ENCODE measurements around the gene SHC2.
"Not testable (repeated sequence)": the region's sequence is repeated elsewhere in the genome, so short reads cannot be mapped to it uniquely, and the experiment has no call there.

Gene SHC2

DNA sequence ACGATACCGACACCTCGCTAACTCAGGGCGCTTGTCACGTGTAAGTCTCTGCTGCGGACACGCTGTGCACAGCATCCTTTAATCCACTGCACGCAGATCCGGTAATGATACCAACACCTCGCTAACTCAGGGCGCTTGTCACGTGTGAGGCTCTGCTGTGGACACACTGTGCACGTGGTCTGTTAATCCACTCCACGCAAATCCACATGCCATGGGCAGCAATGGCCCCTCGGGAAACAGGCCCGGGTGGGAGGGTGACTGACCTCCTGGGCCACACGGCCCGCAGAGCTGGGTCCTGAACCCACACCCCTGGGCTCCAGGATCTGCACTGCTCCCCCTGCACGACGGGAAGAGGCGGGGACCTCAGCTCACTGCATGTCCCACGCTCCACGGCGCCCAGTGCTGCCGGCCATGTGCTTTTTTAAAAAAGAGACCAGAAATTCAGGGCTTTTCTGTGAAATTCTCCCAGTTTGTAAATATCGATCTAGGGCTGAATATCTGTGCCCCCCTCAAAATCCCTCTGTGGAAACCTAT is 16.1 kb downstream of the SHC2 start:
- DNase-seq: no peak

DNA sequence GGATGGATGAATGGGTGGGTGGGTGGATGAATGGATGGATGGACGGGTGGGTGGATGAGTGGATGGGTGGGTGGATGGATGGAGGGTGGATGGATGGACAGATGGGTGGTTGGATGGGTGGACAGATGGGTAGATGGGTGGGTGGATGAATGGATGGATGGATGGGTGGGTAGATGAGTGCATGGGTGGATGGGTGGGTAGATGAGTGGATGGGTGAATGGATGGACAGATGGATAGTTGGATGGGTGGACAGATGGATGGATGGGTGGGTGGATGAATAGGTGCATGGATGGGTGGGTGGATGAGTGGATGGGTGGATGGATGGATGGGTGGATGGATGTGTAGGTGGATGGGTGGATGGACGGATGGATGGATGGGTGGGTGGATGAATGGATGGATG is 17.8 kb downstream of the SHC2 start:
- no peak for DNase-seq

DNA sequence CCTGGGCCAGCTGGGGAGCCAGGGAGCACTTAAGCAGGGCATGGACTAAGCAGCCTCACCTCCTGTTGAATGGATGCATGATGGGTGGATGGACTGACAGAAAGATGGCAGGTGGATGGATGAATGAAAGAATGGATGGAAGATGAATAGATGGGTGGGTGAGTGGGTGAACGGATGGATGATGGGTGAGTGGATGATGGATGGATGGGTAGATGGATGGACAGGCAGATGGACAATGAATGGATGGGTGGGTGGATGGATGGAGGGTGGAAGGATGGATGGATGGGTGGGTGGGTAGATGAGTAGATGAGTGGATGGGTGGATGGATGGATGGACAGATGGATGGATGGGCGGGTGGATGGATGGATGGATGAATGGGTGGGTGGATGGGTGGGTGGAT is 18.7 kb downstream of the SHC2 start:
- no peak for DNase-seq

DNA sequence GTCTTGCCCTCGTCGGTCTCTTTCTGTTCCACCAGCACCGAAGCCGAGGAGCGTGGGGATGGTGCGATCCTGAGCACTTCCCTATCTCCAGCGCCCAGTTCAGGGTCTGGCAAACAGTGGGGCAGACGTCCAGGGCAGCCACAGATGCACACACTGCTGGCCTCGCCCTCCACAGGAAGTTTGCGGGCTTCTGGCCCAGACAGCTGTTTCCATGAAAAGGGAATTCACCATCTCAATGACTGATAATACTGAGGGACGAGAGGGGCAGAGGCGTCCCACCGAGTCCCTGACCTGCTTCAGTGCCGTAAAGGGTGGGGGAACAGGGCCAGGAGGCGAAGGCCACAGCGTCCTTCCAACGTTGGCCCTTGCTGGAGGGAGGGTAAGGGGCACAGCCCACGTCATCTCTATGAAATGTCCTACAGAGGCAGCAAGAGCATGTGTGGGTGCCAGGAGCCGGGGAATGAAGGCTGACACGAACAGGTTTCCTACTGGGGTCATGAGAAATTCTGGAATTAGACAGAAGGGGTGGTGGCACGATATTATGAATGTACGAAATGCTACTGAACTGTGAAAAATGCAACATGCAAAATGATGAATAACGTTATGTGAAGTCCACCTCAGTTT is 19.5 kb downstream of the SHC2 start:
- no peak for DNase-seq

DNA sequence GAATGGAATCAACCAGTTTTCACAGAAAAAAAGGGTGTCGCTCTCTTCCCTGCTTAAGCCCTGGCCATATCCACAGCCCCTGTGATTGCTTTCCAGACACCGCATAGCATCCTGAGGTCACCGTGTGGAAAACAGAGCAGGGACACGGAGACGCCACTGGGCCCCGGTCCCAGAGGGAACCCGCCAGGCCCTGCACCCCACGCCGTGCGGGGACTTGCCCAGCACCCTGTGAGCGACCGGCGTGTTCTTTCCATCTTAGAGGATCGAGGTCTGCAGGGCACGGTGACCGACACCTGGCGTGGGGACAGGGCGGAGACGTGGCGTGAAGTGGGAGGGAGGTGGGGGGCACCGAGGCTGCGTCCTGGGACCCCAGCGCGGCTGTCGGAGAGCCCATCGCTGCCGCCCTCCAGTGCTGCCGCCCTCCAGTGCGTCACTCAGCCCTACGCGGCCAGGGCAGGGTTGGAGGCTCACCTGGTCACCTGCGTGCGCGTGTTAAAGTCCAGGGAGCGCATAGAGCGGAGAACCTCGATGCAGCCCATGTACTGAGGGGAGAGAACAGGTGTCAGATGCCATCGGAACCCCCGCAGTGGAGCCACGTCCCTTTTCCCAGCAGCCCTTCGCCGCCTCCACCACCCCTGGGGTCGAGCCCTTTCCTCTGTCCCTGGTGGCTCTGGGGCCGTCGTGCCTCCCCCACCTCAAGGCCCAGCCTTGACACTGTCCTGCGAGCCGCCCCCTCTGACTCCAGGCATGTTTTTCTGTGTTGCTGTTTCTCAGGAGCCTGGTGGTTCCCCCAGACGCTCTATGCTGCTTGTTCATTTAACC is 20.2 kb downstream of the SHC2 start:
- DNase-seq: no peak

DNA sequence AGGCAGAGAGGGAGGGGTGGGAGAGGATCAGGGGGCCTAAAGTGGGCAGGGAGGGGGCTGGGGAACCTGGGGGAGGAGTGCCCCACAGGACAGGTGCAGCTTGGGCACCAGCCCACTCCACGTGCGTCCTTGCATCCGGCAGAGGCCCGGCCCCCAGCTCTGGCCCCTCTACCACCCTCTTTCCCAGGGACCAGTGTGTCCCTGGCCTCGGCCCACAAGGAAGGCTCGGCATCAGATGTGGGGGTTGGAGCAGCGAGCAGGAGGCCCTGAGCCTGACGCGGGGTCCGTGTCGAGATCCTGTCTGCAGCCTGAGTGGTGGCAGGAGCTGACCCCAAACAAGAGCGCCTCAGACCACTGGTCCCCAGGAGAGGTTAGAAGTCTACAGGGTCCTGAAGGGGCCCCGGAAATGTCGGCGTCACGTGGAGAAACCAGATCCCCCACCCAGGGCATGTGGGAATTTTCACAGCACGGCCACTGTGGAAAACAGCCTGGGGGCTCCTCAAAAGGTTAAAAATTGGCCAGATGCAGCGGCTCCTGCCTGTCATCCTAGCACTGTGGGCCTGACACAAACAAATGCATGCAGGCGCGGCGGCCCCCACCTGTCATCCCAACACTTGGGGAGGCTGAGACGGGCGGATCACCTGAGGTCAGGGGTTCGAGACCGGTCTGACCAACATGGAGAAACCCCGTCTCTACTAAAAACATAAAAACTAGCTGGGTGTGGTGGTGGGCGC is 21.5 kb downstream of the SHC2 start:
- no peak for DNase-seq

DNA sequence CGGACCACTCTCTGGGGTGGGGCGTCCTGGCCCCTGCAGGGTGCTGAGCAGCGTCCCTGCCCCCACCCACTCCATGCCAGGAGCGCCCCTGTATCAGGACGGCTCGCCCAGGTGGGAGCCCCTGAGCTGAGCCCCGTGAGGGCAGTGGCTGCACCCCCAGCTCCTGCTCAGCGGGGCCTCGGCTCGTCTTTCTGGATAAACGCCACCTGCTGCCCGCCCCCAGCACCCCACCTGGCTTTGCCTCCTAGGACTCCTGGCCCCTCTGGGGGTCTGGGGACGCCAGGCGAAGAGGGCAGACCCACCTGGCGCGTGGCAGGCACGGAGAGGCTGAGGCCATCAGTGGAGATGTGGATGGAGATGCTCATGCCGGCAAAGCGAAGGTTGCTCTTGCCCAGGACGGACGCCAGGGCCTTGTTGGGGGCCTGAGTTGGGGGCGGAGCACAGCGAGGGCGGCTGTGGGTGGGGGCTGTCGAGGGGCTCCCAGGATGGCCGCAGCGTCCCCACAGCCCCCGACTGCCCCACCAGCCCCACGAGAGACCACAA is 22.3 kb downstream of the SHC2 start:
- DNase-seq: no peak

DNA sequence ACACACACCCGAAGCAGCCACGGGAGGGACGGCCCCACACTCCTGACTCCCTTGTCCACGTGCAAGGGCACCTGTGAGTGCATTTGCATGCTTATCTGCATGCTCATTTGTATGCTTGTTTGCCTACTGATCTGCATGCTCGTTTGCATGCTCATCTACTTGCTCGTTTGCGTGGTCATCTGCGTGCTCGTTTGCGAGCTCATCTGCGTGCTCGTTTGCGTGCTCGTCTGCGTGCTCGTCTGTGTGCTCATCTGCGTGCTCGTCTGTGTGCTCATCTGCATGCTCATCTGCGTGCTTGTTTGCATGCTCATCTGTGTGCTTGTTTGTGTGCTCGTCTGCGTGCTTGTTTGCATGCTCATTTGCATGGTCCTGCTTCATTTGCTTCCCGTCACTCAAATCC is 23.8 kb downstream of the SHC2 start:
- DNase-seq: no peak

DNA sequence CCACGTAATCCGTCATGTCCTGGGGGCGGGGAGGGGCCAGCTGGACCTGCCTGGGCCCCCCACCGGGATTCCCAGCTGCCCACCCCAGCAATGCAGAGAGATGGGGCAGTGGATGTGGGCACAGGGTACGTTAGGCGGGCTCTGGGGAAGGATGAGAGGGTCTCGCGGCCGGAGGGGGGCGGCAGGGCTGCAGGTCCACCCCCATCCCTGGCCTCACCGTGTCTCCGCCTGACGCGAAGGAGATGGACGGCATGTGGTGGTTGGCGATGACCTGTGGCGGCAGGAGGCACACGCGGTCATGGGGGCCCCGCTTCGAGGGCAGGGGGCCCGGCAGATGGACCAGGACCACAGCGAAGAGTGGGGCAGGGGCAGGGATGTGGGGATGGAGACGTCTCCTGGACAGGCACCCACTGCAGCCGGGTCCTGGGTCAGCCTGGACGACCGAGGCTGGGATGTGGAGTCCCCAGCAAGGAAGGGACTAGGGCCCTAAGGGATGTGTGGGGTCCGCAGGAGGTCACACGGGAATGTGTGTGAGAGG is 24.4 kb downstream of the SHC2 start:
- DNase-seq: no peak

DNA sequence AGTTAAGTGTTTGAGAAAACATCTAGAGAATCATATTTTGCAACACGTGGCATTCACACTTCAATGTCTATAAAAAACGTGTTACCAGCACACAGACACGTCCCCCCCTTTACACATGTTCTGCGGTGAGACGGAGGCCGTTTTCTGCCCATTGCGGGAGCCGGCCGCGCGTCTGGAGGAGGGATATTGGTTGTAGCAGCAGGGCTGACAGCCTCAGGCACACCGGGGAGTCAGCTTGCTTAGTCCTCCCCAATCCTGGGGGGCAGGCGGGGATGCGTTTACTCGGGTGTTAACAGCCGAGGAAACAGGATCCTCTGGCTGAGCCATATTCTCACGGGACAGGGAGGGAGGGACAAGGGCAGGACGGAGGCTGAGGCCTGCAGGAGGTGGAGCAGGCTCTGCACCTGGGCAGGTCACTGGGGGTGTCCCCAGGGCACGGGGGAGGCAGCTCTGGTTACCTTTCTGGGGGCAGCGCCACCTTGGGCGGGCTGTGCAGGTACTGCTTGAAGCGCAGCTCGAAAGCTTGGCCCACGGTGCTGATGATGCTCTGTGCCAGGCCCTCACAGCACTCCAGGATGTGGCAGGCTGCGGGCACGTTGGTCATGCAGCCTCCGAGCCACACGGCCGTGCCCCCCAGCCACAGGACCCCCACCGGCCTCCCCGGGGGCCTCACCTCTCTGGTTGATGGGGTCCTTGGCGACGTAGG is 25.0 kb downstream of the SHC2 start:
- no peak for DNase-seq

DNA sequence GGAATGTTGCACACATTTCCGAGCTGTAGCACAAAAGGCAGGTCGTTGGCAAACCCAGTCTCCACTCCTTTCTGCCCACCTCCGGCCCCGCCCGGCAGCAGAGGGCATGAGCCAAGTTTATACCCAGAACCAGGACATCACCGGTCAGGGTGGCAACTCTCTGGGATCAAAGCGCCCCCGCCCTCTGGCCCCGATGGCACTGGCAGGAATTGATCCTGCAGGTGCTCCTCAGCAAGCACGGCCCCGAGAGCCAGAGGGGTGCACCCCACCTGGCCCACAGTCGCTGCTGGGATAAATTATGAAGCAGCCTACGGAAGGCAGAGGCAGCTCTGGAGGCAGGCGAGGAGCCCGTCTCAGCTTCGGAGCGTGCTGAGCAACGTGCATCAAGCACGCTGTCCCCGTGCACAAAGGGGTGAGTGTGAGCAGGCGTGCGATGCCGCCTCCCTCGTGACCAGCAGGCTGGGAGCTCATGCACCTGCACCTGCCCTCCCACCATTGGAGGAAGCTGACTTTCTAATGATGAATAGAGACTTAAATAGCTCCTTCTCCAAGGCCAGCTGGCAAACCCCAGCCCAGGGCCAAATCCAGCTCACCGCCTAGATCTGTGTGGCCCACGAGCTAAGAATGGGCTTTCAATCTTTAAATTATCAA is 25.7 kb downstream of the SHC2 start:
- no peak for DNase-seq

DNA sequence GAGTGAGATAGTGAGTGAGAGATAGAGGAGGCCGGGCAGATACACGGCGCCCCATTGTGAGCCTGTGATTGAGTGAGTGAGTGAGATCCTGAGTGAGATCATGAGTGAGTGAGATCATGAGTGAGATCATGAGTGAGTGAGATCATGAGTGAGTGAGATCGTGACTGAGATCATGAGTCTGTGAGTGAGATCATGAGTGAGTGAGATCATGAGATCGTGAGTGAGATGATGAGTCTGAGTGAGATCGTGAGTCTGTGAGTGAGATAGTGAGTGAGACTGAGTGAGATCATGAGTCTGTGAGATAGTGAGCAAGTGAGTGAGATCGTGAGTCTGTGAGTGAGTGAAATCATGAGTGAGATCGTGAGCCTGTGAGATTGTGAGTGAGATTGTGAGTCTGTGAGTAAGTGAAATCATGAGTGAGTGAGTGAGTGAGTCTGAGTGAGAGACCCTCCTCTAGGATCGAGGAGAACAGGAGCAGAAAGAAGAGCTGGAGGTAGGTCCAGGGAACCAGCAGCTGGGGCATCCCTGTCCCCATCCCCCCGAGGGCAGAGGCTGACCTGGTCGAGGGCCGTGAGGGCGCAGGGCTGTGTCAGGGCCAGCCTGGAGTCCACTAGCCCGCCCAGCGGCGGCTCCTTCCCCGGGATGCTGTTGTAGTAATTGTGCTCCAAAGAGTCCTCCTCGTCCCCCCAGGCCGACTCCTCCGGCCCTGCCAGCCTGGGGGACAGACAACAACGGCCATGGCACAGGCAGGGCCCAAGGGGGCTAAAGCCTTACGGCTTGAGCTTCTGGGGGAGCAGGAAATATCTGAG is 26.5 kb downstream of the SHC2 start:
- no peak for DNase-seq

DNA sequence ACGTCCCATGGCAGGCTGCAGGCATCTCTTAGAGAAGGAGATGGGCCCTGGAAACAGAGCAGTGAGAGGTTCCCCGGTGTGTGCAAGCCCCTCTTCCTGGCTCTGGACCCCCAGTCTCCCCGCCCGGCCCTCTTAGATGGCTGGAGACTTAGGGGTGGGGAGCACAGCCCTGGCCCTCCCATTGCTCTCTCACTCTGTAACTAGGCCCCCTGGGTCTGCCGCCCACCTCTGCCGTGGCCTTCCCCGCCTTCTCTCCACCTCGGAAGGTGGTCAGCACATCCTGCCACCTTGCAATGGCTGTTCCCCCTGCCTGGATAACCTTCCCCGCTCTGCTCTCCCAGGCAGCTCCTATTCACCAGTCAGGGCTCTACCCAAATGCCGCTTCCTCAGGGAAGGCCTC is 30.1 kb downstream of the SHC2 start:
- DNase-seq: no peak

DNA sequence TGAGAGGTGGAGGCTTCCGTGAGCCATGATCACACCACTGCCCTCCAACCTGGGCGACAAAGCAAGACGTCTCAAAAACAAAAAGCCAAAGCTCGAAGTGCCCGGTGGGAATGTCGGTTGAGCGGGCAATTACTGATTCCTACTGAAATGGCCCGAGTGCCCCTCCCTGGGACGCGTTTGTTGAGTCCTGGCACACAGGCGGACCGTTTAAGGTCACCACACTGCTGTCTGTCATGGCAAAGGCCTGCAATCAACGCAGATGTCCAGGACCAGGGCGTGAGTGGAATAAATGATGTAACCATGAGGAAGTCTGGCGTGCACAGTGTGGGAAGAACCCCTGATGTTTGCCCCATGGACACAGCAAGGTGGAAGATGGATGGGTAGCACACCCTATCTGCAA is 32.7 kb downstream of the SHC2 start:
- no peak for DNase-seq

DNA sequence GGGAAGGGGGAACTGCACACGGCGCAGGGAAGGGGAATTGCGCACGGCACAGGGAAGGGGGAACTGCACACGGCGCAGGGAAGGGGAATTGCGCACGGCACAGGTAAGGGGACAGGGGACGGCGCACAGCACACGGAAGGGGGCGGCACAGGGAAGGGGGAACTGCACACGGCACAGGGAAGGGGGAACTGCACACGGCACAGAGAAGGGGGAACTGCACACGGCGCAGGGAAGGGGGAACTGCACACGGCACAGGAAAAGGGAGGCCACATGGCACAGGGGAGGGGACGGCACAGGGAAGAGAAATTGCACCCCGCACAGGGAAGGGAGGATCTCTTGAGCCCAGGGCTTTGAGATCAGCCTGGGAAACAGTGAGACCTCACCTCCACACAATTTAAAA is 33.2 kb downstream of the SHC2 start:
- DNase-seq: not testable (repeated sequence)

DNA sequence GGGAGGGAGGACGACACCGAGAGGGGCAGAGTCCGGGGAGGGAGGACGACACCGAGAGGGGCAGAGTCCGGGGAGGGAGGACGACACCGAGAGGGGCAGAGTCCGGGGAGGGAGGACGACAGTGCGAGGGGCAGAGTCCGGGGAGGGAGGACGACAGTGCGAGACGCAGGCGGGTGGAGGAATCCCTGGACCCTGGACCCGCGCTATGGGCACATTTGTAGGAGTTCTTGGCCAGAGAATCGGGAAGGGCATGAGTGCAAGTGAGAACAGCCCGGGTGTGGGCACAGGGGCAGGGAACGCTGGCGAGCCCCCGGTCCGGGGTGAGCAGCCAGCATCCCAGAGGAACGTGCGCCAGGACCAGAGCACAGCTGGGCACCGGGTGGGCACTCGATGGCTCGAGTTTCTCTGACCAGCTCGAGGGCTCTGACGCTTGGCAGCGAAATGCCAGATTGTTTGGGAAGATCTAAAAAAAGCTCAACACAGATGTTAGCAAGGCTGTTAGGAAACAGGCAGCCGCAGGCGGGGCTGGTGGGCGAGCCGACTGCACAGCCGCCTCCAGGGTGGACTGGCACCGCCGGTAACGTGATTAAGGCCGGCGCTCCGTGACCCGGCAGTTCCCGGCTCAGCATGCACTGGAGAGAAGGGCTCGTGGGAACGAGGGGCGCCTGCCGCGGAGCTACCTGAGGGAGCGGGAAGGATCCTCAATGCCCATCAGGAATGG is 33.9 kb downstream of the SHC2 start:
- no peak for DNase-seq

DNA sequence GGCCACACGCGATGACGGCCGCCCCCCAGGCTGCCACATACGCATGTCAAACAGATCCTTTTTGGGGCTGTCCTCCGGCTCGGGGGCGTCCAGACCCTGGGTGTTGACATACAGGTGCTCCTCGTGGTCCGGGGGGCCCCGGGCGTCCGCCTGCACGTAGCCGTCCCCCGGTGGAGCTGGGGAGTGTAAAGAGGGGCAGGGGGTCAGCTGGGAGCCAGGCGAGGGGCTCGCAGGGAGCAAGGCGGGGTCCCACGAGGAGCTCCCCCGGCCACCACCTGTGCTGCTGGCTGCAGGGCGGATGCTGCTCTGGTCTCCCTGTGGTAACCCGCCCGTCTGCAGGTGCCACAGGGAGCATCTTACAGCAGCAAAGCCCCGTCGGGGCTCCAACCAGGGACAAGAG is 35.8 kb downstream of the SHC2 start:
- DNase-seq: no peak

DNA sequence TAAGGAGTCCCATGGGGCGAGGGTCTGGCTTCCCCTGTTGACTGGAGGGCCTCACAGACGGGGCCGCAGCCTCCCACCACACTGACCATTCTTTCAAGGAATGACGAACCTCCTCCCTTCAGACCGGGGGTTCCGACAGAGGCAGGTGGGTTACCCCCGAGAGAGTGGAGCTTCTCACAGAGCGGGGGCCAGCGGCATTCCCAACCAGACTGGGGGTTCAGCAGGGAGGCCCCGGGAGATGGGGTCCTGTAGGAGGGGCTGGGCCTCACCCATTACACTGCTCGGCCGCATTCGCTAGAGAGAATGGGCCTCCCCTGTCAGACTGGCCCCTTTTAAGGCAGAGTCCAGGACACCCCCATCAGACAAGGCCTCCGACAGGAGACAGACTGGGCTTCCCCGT is 36.3 kb downstream of the SHC2 start:
- DNase-seq: no peak

DNA sequence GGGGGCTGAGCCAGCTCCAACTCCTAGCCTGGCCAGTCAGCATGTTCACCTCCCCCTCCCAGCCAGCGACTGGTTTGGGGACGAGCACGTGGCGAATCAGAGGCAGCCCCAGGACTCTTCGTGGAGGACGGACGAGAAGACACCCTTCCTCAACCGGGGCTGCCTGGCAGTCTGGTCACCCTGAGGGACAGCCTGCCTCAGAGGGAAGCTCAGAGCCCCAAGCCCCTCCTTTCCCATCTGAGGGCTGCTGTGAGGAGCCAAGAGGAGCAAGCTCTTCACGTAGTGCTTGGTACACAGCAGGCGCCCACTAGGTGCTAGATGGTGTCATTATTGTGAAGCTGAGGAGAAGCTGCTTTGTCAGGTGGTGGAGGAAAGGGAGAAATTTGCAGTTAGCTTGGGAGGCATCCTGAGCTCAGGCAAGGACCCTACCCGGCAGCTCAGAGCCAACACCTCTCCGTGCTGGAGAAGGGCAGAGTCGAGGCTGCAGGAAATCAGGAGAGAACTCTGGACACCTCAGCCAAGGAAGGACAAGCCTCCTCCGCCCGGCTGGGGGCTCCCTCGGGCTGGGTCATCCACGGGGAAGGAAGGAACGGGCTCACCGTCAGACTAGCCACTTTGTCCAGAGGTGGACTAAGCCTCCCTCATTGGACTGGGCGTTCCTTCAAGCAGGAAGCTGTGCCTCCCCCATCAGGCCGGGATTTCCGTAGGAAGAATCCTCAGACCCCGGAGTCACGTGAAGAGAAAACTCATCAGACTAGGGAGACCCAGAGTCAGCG is 37.0 kb downstream of the SHC2 start:
- no peak for DNase-seq

DNA sequence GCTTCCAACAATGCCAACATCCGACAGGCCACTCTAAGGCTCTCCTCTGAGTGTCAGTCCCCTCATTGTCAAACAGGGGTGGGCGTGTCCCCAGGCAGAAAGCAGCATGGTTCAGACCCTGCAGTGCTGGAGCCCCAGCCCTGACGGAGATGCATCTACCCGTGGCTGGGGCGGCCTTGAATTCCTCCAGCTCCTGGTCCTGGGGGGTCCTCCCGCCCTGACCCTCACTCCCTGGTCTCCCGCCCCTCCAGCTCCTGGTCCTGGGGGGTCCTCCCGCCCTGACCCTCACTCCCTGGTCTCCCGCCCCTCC is 38.0 kb downstream of the SHC2 start:
- not testable (repeated sequence) for DNase-seq
